Heart left ventricle (tissue), 13 donors: ENCODE measurements around the gene KCNE2.

Experiments
- POLR2A ChIP-seq, 2 donors: fragments of 450-650 bp; IDR thresholded peaks; one replicate each; pipeline ENCODE4 v1.6.1; 2017; ENCODE audit warnings: antibody characterized with exemption in 2 of 2, mild to moderate bottlenecking in 2 of 2, moderate library complexity in 2 of 2
- TF ChIP-seq, protein P1 (sequence below), 12 donors: fragments of 200-600 bp; sonication (generic) in 4 of 12; IDR thresholded peaks; one replicate each; pipeline versions ENCODE4 v1.5.0 to v1.8.0; 2018 to 2022; ENCODE audit warnings: antibody characterized with exemption in 12 of 12, mild to moderate bottlenecking in 5 of 12
- donor health status: ischemic (EF 13 %, LVEDD 7.1; RV severe dilation, severe dysfunction).
- donor health status: DM: no; HTN: yes; CAD: no.
- donor health status: DM: no; HTN: no; CAD: no.
- donor health status: ischemic (EF 25% LVEDD 6.9; RV normal size, moderate dysfunction).
- donor health status: ischemic (EF 25% LVEDD 5.7; RV mildly dilated, moderate dysfunction).
- donor health status: ischemic (EF 35%, LVEDD 5.7; RV mildly dilated, moderate dysfunction).
- donor health status: nonischemic (EF 11% LVEDD 7.7; RV severe dilation, severe dysfunction).
- donor health status: DM: yes; HTN: yes; CAD: no.
- donor health status: PGD.
- donor health status: ischemic (EF 29% LVEDD 5.4; RV normal size, mild dysfunction).
- donor health status: nonischemic (EF 23%, LVEDD 6.1; RV moderate dilation, normal function).

DNA sequence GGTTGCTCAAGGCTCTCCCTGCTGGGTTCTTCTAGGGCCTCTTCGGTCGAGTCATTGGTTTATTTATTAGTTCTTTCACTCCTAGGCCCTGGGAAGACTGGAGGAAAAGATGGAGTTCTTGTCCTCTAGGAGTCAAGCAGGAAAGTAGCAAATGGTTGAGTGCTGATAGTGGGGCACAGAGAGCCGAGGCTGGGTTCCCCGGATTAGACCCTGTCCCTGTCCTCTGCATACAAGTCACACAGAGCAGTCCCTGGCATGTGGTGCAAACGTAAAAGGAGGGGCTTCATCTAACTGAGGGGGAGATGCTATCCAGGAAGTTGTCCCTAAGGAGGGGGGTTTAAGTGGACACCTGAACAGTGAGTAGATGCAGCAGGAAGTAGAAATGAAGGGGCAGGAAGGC, 19.2 kb upstream of the KCNE2 start:
- TF ChIP-seq, protein P1, sequence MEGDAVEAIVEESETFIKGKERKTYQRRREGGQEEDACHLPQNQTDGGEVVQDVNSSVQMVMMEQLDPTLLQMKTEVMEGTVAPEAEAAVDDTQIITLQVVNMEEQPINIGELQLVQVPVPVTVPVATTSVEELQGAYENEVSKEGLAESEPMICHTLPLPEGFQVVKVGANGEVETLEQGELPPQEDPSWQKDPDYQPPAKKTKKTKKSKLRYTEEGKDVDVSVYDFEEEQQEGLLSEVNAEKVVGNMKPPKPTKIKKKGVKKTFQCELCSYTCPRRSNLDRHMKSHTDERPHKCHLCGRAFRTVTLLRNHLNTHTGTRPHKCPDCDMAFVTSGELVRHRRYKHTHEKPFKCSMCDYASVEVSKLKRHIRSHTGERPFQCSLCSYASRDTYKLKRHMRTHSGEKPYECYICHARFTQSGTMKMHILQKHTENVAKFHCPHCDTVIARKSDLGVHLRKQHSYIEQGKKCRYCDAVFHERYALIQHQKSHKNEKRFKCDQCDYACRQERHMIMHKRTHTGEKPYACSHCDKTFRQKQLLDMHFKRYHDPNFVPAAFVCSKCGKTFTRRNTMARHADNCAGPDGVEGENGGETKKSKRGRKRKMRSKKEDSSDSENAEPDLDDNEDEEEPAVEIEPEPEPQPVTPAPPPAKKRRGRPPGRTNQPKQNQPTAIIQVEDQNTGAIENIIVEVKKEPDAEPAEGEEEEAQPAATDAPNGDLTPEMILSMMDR (IDR thresholded peaks at IDR 0.05): no peak
- TF ChIP-seq POLR2A (IDR thresholded peaks at IDR 0.05): no peak
